ENCODE measurements around the gene MRPL32. TPM values are rescaled to one million over a fixed set of nuclear protein-coding genes. Genes with fewer than 3 reads are reported as not detected.

Gene MRPL32
- polyA plus RNA-seq, 6 donors from 2014 or later, result 19.8 to 55.5 (median 45.4) TPM

DNA sequence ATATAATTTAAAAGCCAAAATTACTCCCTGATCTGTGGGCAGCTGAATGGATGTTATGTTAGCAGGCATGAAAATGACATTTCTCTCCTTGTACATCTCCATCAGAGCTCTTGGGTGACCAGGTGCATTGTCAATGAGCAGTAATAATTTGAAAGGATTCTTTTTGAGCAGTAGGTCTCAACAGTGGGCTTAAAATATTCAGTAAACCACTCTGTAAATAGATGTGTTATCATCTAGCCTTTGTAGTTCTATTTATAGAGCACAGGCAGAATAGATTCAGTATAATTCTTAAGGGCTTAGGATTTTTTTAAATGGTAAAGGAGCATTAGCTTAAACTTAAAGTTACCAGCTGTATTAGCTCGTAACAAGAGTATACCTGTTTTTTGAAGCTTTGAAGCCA lies 52.0 kb downstream of the MRPL32 start:
- H3K4me3 Mint-ChIP-seq, result no peak overlapping the region
- no peak for ATAC-seq (ENCODE audit: low read depth in 2 of 2)

DNA sequence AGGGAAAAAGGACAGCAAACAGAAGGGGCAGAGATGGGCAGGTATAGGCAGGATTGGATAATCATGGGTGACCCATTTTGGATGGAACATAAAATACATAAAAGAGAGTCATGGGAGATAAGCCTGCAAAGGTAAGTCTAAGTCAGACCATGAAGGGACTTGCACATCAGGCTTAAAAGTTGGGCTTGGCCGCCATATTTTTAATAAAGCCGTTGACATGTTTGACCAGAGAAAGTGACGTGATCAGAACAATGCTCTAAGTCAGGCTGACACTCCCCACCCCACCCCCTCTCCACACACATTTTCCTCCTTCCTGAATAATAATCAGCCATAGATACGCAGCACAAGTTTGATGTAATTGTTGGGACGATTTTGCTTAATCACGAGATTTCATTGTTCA lies 54.0 kb downstream of the MRPL32 start:
- H3K9me3 Mint-ChIP-seq, result peaks cover 4 to 18% (median 10%) of the 10 kb centered on the region in 7 donors
- peaks cover 0 to 7% of the 10 kb centered on the region in 2 donors for H3K36me3 Mint-ChIP-seq
- H3K4me3 Mint-ChIP-seq, result no peak overlapping the region
- no peaks in the 10 kb centered on the region for H3K4me1 Mint-ChIP-seq
- ATAC-seq (ENCODE audit: low read depth in 2 of 2), result no peak
- DNase-seq, result no peak
- H3K27ac Mint-ChIP-seq, result no peak overlapping the region
- H3K27me3 Mint-ChIP-seq, result peaks cover 7 to 18% (median 13%) of the 10 kb centered on the region in 3 donors

More for the DNA sequence above, 52.0 kb downstream of the MRPL32 start:
- DNase-seq, result no peak
- Mint-ChIP-seq H3K9me3 (peaks cover 4 to 18% (median 10%) of the 10 kb centered on the region in 7 donors), H3K4me1 (no peaks in the 10 kb centered on the region), H3K27ac (no peak overlapping the region), H3K36me3 (peaks cover 0 to 7% of the 10 kb centered on the region in 2 donors), H3K27me3 (peaks cover 13 to 30% (median 20%) of the 10 kb centered on the region in 3 donors)

DNA sequence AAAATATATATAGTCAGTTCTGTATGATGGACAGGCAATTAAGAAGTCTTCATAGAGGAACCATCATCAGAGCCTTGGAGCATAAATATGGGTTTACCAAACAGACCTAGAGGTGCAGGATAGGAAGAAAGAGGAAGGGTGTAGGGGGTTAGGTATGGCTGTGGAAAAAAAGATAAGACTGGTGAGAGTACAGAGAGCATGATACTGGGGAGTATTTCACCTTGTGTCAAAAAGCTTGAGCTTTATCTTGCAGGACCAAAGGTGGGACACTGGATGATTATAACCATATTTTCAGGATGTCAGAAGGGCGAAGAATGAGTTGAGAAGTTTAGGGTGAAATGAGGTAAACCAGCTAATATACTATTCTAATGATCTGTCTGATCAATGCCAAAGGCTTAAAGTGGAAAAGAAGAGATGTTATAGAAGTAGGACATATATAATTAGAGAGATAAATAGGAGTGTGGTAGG lies 54.6 kb downstream of the MRPL32 start:
- Mint-ChIP-seq H3K27me3 (peaks cover 7 to 18% (median 13%) of the 10 kb centered on the region in 3 donors), H3K27ac (no peak overlapping the region), H3K36me3 (peaks cover 0 to 7% of the 10 kb centered on the region in 2 donors), H3K4me3 (no peak overlapping the region), H3K9me3 (peaks cover 4 to 18% (median 10%) of the 10 kb centered on the region in 7 donors), H3K4me1 (no peaks in the 10 kb centered on the region)
- DNase-seq (no peak), ATAC-seq (ENCODE audit: low read depth in 2 of 2) (no peak)

Other genes with a start within 250 kb of the MRPL32 start
- gene C7orf25, start 20.3 kb upstream of the MRPL32 start, polyA plus RNA-seq (ENCODE audit: low read depth in 6 of 6), result 1 to 10 TPM in 5 of 6 donors, under 1 TPM in 1; 0.69 to 6.9 (median 2.8) TPM
- 100 to 1,000 TPM; 214 to 299 (median 259) TPM for gene PSMA2, start 202 bp upstream of the MRPL32 start, polyA plus RNA-seq (ENCODE audit: low read depth in 6 of 6)
- gene HECW1, start 180.3 kb downstream of the MRPL32 start, polyA plus RNA-seq (ENCODE audit: low read depth in 6 of 6), result not detected